Measurements from ENCODE around the gene NTSR1.

The NTSR1 gene

GRCh38 chr20:62705627-62706026 lies 3.0 kb upstream of the NTSR1 start:
- TF ChIP-seq, protein P1, sequence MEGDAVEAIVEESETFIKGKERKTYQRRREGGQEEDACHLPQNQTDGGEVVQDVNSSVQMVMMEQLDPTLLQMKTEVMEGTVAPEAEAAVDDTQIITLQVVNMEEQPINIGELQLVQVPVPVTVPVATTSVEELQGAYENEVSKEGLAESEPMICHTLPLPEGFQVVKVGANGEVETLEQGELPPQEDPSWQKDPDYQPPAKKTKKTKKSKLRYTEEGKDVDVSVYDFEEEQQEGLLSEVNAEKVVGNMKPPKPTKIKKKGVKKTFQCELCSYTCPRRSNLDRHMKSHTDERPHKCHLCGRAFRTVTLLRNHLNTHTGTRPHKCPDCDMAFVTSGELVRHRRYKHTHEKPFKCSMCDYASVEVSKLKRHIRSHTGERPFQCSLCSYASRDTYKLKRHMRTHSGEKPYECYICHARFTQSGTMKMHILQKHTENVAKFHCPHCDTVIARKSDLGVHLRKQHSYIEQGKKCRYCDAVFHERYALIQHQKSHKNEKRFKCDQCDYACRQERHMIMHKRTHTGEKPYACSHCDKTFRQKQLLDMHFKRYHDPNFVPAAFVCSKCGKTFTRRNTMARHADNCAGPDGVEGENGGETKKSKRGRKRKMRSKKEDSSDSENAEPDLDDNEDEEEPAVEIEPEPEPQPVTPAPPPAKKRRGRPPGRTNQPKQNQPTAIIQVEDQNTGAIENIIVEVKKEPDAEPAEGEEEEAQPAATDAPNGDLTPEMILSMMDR (IDR thresholded peaks at IDR 0.05; ENCODE audit: low read depth, low read length) = no peak
- no peak for DNase-seq (ENCODE audit: extremely low read depth, low read depth)

DNA sequence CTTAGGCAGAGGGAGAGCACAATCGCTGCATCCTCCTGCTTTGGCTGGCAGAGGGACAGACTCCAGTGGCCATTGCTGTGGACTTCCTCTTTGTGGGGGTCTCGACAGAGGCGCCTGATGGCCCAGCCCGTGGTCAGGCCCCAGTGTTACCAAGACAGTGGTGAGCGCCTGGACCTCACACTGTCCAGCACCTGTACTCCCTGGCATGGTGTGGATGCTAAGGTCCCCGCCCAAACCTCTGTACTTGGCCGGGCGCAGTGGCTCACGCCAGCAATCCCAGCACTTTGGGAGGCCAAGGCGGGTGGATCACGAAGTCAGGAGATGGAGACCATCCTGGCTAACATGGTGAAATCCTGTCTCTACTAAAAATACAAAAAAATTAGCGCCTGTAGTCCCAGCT lies 2.3 kb upstream of the NTSR1 start:
- TF ChIP-seq, protein P1 (IDR thresholded peaks at IDR 0.05; ENCODE audit: low read depth, low read length) = no peak
- DNase-seq (ENCODE audit: extremely low read depth, low read depth) = no peak

- TF ChIP-seq, protein P1 (IDR thresholded peaks at IDR 0.05; ENCODE audit: low read depth, low read length) = no peak
These were observed 1.8 kb upstream of the NTSR1 start for GRCh38 chr20:62706857-62707256.

DNA sequence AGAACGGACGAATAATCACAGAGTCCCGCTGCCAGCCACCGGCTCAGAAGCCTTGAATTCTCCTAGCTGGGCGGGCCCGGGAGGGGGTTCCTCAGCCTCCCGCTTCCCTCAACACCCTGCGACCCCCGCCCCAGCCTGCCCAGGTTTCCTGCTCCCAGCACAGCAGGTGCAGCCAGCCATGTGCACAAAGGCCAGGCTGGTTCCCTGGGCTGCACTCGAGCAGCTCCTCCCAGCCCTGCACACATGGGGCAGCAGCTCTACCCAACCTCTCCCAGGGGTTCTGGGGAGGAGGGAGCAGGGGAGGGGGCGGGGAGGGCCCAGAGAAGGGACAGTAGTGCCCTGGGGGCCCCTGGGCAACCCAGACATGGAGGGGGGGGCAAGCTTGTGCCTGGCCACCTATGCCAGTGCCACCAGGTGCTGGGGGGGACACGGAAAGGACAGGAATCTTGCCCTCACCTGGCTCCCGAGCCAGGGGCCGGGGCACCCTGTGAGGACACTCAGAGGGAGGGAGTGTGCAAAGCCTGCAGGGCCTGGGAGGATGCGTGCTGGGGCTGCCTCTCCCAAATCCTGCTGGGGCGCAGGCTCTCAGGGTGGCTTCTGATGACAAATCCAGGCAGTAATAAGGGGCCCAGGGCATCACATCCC lies 1.2 kb upstream of the NTSR1 start:
- TF ChIP-seq, protein P1 (IDR thresholded peaks at IDR 0.05; ENCODE audit: low read depth, low read length) = no peak
- no peak for DNase-seq (ENCODE audit: extremely low read depth, low read depth)

More at GRCh38 chr20:62706857-62707256, 1.8 kb upstream of the NTSR1 start:
- DNase-seq (ENCODE audit: extremely low read depth, low read depth) = no peak

GRCh38 chr20:62707921-62708521 lies 615 bp upstream of the NTSR1 start:
- DNase-seq (ENCODE audit: extremely low read depth, low read depth) = no peak
- TF ChIP-seq, protein P1 (IDR thresholded peaks at IDR 0.05; ENCODE audit: low read depth, low read length) = peak; percentile 1; the same call in 1 of the 2 replicates

DNA sequence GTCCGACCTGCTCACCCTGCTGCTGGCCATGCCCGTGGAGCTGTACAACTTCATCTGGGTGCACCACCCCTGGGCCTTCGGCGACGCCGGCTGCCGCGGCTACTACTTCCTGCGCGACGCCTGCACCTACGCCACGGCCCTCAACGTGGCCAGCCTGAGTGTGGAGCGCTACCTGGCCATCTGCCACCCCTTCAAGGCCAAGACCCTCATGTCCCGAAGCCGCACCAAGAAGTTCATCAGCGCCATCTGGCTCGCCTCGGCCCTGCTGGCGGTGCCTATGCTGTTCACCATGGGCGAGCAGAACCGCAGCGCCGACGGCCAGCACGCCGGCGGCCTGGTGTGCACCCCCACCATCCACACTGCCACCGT lies 885 bp downstream of the NTSR1 start:
- TF ChIP-seq, protein P1 (IDR thresholded peaks at IDR 0.05; ENCODE audit: low read depth, low read length) = no peak
- no peak for DNase-seq (ENCODE audit: extremely low read depth, low read depth)

- DNase-seq (ENCODE audit: extremely low read depth, low read depth) = no peak
- TF ChIP-seq, protein P1 (IDR thresholded peaks at IDR 0.05; ENCODE audit: low read depth, low read length) = no peak
These were observed 1.7 kb downstream of the NTSR1 start for GRCh38 chr20:62710221-62710885.

Data from AG09319 (cell line).